GM18873 (cell line): ENCODE data around the gene WWC1.

ENCODE experiments used
- ATAC-seq: cut with Tn5 transposase; IDR thresholded peaks from one replicate; pipeline ENCODE4 v1.9.1; 2021; ENCODE audit warnings: mild to moderate bottlenecking, moderate library complexity, moderate number of reproducible peaks; ENCODE audit not compliant: unreplicated experiment, low FRiP score

The WWC1 gene

DNA sequence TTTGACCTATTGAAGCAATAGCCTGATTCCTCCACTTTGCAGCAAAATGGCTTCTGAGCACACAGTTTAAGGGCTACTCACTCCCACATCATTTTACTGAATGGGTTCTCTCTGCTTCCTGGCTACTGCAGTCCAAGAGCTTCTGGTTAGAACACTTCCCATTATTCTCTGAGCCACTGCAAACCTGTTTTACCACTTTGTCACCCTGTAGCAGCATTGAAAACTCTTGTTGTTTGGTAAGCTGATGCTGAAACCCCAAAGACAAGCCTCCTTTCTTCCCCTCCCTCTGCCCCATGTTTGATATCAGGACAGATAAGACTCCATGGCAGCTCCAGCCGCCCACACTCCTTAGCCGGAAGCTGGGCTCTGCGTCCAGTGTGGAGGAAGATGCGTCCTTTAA, 110.4 kb downstream of the WWC1 start:
- ATAC-seq, result no peak

DNA sequence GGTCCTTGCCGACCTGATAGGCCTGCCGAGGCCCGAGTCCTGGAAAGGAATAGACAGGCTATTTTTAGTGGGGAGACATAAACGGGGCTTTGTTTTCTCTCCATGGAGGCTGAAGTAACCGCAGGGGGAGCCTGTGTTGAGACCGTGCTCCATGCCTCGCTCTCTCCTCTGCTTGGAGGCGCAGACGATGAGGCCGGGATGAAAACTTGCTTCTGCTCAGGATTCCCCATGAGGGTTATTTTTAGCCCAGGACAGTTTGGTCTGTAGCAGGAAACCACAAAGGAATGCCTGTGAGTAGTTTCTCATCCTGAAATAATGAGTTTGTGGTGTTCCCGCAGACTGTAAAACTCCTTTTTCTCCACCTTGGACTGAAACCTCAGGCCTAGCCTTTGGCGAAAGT, 112.9 kb downstream of the WWC1 start:
- ATAC-seq, result no peak

DNA sequence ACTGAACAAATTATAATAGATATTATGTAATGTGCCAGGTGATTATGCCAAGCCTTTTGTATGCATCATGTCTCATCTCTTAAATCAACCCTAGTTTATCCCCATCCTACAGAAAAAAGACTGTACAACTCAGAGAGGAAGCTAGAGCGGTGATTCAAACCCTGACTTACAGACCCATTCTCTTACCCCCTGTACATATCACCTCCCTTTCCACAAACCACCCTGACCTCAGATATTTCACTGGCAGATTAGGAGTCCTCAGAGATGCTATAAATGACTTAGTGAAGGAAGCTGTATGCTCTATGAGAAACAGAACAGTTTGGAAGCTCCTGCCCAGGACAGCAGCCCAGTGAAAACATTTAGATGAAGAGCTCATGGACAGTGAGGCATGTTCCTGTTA, 115.8 kb downstream of the WWC1 start:
- no peak for ATAC-seq

DNA sequence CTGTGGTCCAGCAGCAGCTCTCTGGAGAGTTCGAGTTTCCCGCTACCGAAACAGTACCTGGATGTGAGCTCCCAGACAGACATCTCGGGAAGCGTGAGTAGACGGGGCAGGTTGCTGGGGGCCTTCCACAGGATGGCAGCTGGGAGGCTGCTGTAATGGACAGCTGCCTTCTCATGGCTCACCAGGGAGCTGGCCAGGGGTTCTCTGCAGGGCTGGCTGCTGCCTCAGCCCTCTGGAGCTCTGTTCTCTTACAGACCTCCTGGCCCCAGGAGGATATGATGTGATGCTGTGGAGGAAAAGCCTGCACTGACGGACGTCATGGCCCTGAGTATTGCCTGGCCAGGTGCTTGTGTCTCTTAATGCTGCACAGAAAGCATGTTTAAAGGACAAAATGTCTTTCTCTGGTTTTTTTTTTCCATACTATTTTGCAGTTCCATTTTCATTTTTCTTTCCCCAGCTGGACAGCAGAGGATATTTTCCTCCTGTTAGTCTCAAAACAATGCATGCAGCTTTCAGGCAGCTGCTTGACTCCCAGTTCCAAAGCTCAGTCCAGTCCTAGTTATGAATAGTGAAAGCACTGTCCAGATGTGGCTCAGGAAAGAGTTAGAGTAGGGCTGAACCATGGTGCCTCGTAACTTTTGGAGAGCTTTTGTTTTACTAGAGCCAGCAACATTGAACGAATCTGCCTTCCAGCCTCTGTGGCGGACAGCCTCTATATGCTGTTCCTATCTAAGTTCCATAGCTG, 117.3 kb downstream of the WWC1 start:
- ATAC-seq, result no peak

DNA sequence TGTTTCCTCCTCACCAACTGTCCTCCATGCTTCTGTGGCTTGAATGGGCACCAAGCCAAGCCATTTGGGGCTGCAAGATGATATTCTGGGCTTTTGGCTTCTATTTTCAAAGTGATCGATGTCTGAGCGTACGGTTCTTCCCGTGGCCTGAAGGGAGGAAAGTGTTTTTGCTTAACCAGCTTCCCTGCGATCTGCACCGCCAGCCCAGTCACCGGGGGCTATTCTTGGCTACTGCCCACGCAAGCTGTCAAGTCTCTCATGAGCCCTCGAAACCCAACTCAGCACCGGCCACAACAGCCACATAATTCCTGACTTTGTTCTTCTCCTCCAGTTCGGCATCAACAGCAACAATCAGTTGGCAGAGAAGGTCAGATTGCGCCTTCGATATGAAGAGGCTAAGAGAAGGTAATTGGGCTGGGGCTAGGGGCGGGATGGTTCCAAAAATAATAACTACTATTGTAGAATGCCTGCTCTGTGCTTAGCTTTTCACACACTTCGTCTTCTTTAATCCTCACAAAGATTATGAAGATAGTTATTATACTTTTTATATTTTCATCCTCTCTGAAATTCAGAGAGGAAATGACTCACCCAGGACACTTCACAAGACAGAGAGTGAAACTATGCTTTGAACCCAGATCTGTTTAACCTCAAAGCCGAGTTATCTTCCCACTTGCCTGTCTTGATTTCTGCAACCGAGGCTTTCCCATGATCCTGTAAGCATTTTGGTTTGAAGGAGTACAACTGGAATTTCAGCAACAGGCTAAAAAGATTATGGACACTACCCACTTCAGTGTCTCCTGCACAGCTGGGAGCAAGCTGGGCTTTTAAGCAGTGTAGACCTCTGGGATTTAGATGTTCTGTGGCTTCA, 118.4 kb downstream of the WWC1 start:
- no peak for ATAC-seq

DNA sequence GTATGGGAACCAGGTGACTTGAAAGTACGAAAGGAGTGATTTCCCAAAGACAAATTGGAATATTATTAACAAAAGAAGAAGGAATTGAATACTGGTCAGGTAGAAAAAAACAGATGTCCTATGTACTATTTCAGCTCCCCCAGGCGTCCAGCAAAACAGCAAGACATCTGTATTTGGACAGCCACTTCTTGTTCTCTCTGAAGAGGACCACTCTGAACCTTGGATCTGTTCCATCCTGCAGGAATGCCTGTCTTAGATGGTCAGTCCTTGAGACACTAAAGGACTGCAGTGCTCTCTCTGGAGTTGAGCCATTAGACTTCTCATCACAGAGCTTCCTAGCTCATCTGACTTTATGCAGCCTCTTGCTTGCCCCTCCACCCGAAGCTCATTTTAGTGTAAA, 120.4 kb downstream of the WWC1 start:
- no peak for ATAC-seq

DNA sequence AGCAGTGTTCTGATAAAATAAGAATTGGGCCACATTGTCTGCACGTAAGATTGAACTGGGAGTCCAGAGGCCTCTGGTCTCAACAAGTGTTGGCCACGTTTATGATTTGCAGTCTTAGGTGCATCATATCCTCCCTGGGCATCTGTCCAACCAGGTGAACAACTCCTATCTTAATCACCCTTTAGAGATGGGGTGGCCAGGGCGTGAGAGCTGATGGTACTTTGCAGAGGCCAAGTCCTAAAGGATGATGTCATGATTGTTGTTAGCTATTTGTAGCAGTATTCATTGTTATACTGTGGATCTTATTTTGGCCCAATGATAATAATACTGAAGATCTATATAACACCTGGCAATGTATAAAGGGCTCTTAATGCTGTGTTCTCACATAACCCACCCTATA, 121.6 kb downstream of the WWC1 start:
- ATAC-seq, result no peak

DNA sequence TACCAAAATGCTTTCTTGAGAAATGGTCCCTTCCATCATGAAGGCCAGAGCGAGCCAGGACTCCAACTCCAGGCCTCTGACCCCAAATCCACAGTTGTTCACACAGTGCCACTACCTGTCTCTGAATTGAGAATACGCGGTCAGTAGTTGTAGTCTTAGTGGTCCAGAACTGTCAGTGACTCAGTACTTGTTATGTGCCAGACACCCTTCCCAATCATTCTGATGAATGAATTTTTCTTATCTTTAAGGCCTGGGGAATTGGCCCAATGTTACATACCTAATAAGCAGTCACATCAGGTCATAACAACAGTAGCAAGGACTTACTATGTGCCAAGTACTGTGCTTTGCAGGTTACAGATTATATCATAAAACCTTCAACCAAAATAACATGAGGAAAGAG, 122.2 kb downstream of the WWC1 start:
- no peak for ATAC-seq

DNA sequence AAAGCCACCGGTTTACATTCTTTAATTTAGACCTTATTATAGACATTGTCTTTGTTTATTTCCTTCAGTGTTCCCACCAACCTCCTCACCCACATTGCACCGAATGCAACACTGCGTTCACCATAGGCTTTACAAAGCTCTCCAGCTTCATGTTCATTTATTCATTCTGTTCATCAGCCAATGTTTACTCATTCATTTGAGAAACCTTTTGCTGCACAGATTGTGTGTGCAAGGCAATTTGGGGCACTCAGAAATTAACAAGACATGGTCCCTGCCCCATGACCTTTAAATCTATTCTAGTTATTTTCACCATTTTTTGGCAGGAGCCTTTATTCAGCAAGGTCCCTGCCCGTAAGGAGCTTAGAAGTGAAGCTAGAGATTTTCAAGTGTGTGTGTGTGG, 124.0 kb downstream of the WWC1 start:
- ATAC-seq, result no peak

DNA sequence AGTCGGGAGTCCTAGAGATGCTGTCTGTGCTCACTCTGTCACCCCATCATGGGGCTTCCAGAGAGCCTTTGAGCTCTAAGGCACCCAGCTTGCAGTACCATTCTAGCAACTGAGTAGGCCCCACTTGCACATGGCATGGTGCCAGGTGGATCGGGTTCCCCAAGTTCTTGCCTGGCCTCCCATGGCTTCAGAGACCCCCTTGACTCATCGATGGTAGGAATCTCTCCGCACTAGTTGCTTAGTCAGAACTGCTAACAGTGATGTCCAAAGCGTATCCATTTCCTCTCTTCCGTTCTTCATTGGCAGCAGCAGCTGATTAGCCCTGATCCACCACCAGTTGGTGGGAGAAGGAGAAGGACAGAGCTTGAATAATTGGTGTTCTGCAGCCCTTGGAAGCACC, 124.5 kb downstream of the WWC1 start:
- ATAC-seq, result no peak

DNA sequence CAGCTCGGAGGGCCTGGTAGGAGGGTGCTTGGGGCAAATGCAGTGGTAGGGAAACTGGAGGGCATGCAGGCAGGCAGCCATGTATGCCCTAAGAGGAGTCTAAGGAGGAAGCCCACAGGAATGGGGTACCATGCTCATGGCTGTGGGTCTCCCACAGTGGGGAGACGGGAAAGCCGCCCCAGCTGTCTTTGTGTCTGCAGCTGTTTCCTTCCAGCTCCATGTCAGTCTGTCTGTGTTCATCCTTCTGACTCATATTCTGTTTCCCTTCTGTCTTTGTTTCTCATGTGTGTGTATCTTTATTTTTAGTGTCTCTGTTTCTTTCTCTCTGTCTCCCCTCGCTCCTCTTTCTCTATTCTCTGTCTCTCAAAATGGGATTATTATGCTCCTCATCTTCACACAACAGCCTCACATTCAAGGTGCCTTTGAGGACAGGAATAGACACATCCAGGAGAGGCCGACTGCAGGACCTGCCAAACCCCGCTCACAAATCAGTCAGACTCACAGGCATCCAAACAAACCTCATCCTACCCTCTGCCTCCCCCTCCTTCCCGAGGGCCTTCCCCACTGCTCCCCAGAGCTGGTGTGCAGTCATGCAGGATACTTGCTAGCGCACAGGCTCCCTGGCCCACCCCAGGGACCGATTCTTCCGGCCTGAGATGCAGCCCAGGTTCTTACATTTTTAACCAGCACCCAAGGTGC, 126.4 kb downstream of the WWC1 start:
- no peak for ATAC-seq

DNA sequence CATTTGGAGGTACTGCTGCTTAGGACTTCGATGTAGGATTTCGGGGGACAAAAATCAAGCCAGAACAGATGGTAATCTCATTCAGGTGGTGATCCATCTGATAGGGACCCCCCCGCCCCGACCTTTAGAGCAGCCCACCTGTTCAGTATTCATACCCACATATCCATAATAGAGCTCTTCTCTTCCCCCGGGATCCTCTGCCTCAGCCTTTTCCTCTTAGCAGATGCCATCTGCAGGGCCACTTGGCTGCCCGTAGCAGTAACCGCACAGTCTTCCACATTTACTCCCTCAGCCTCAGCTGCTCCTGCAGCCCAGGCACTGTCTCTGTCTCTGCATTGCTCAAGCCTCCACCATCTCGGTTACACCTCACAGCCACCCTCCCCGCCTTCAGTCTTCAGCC, 129.0 kb downstream of the WWC1 start:
- no peak for ATAC-seq

DNA sequence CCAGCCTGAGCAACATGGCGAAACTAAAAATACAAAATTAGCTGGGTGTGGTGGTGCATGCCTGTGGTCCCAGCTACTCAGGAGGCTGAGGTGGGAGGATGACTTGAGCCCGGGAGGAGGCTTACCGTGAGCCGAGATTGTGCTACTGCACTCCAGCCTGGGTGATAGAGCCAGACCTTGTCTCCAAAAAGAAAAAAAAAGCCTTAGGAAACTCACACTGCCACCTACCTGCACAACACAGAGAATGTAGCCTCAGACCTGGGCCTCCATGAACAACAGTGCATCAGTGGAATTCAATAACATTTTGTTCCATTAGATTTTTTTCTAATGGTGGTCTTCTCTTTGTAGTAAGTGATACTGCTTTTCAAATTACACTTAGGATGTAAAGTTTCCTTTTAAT, 131.0 kb downstream of the WWC1 start:
- no peak for ATAC-seq

DNA sequence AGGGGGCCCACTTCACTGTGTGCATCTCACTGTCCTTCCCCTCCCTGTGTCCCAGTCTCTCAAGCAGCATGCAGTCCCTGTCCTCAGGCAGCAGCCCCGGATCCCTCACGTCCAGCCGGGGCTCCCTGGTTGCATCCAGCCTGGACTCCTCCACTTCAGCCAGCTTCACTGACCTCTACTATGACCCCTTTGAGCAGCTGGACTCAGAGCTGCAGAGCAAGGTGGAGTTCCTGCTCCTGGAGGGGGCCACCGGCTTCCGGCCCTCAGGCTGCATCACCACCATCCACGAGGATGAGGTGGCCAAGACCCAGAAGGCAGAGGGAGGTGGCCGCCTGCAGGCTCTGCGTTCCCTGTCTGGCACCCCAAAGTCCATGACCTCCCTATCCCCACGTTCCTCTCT, 132.0 kb downstream of the WWC1 start:
- no peak for ATAC-seq

DNA sequence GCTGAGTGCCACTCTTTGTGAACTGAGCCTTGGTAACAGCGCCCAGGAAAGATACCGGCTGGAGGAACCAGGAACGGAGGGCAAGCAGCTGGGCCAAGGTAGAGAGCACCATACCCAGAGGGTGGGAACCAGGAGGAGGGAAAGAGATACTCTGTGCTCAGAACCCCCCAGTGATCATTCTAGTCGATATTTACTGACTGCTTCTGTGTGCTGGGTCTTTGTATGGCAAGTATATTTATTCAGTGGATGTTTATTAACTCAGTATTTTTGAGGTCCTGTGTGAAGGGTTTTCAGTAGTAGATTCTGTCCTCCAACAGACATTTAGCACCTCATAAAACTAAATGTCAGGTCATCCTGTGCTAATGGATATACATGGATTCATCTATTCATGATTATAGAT, 132.5 kb downstream of the WWC1 start:
- ATAC-seq, result no peak

DNA sequence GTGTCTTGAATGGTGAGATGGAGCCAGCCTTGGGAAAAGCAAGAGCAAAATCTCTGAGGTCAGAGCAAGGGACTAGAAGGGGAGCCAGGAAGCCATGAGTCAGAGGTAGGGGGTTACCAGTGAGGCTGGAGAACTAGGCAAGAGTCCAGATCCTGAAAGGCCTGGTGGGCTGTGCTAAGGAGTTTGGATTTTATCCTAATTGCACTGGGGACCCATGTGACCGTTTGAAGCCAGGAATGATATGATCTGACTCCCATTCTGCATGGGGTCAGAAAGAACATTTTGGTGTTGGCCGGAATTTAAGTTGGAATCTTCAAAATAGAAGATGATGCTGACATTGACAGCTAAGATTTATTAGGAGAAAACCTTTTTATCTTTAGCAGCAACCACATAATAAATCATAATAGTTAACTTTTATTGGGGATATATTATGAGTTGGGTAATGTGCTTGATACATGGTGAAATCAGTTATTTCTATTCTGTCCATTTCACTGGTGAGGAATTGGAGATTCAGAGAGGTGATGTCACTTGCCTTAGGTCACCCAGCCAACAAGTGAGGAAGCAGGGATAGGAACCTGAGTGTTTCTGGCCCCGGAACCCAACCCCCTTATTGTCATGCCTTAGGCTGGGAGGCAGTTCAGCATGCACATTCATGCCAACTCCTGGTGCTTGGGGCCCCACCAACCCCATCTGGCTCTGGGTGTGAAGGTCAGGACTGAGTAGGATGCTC, 133.3 kb downstream of the WWC1 start:
- ATAC-seq, result no peak

DNA sequence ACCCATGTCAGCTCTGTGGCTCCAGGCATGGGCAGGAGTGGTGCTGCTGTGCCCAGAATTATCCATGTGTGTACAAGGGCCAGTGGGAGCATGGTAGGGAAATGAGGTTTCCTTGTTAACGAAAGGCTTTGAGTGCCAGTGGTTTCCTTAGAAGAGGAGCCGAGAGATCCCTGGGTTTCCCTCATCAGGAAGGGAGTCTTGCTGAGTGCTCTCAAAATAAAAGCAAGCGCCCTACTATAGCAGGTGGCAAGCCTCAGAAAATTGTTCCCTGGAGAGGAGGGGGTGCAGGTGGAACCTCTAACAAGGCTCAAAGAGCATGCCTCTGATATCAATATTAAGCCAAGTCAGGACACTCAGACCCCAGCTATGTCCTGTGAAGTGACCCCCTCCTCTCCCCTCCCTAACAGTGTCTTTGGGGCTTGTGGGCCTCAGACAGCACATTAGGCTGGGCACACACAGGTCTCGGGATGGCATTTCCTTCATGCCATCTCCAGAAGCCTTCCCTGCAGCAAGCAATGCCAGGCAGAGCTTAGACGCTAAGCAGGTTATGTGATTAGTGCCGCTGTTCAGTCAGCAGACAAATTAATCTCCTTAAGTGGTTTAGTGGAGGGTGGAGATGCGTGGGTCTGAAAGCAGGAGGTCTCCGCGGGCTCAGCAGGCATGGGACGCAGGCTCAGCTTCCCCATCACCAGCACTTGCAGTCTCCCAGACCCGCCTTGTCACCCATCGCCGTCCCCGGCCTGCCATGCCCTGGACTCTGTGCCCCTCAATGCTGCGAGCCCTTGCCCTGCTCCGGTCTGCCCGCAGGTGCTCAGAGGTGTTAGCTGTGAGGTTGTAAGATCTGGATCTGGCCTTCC, 134.8 kb downstream of the WWC1 start:
- no peak for ATAC-seq

DNA sequence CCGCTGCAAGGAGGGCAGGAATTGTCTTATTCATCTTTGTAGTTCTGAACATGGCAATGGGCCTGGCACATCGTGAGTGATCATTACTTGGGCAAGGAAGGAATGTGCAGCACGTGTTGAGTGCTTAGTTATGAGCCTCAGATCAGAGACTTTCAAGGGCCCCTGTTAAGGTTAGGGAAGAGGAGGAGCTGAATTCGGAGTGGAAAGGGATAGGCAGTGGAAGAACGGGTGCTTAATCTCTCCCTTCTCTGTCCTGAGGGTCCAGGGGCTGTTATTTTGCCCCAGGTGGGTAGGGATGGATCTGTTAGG, 135.4 kb downstream of the WWC1 start:
- ATAC-seq, result no peak

DNA sequence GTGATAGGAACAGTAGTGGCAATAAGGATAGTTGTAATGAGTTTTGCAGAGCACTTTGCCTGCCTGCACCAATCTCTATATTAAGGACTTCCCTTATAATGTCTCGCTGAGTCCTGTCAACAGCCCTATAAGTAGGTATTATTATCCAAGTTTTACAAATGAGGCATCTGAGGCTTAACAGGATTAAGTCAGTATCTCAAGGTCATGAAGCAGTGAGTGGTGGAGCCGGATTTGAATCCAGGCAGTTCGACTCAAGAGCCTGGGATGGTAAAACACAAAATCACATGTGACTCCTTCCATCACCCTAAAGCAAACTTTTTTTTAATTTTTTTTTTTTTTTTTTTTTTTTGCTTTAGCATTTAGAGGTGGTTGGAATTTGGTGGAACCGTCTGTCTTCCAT, 135.8 kb downstream of the WWC1 start:
- ATAC-seq, result no peak

DNA sequence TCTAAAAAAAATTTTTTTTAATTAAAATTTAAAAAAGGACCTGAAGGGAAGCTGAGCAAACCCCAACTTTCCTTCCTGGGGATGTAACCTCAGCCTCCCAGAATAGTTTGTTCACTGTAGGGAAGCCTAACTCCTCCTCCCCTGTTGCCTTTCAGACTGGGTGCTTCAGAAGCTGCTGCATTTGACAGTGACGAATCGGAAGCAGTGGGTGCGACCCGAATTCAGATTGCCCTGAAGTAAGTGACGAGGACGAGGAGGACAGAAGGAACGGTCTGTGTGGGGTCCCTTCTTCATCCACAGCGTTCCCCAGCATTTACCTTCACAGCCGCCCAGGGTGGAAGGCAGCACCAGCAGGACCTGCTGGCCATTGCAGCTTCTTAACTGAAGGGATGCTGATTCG, 137.1 kb downstream of the WWC1 start:
- no peak for ATAC-seq
